Muscle of leg (tissue), 11 donors: ENCODE data around the gene CSTPP1. TPM values are rescaled to one million over a fixed set of nuclear protein-coding genes. Genes with fewer than 3 reads are reported as not detected.

Source experiments
- DNase-seq: peaks from one replicate; pipeline ENCODE4 v3.0.0; 2013
- H3K27ac ChIP-seq: one replicate; pipeline ENCODE4 v1.5.1; 2013; ENCODE audit warnings: mild to moderate bottlenecking, low read length, control low read depth
- H3K27me3 ChIP-seq: one replicate; pipeline ENCODE4 v1.6.1; 2013; ENCODE audit warnings: low read length; ENCODE audit not compliant: control insufficient read depth, insufficient read depth
- H3K36me3 ChIP-seq: one replicate; pipeline ENCODE4 v1.6.1; 2013; ENCODE audit warnings: low read length; ENCODE audit not compliant: control insufficient read depth, insufficient read depth
- H3K4me1 ChIP-seq: one replicate; pipeline ENCODE4 v1.6.1; 2013; ENCODE audit warnings: low read length; ENCODE audit not compliant: control insufficient read depth, insufficient read depth
- H3K4me3 ChIP-seq: one replicate; pipeline ENCODE4 v1.5.1; 2013; ENCODE audit warnings: low read length, control low read depth
- H3K9me3 ChIP-seq: replicated peaks from 2 replicates; pipeline ENCODE4 v1.6.1; 2013; ENCODE audit warnings: low read depth, low read length; ENCODE audit not compliant: control insufficient read depth
- WGBS: methylation state at CpG from one replicate; pipeline ENCODE4 v1.1.5; 2013; ENCODE audit warnings: missing lambda C conversion rate; ENCODE audit not compliant: insufficient coverage; 5-methylcytosine and 5-hydroxymethylcytosine counted together
- polyA plus RNA-seq, 8 donors: library from polyadenylated mRNA; unstranded; fragments of 120-200 nt; gene quantifications; one replicate each; pipeline versions ENCODE4 v1.2.1 to v1.2.3, GENCODE V29; 2013; ENCODE audit warnings: inconsistent platforms in 1 of 8, low replicate concordance in 1 of 8; ENCODE audit not compliant: insufficient read length in 8 of 8, insufficient read depth in 1 of 8
- total RNA-seq: library from RNA; stranded (reverse); fragments of 120-200 nt; gene quantifications from one replicate; pipeline ENCODE4 v1.2.4, GENCODE V29; 2013

CSTPP1 gene
- total and polyA plus RNA-seq, 9 donors, result 14.1 to 23.9 (median 23.1) TPM

DNA sequence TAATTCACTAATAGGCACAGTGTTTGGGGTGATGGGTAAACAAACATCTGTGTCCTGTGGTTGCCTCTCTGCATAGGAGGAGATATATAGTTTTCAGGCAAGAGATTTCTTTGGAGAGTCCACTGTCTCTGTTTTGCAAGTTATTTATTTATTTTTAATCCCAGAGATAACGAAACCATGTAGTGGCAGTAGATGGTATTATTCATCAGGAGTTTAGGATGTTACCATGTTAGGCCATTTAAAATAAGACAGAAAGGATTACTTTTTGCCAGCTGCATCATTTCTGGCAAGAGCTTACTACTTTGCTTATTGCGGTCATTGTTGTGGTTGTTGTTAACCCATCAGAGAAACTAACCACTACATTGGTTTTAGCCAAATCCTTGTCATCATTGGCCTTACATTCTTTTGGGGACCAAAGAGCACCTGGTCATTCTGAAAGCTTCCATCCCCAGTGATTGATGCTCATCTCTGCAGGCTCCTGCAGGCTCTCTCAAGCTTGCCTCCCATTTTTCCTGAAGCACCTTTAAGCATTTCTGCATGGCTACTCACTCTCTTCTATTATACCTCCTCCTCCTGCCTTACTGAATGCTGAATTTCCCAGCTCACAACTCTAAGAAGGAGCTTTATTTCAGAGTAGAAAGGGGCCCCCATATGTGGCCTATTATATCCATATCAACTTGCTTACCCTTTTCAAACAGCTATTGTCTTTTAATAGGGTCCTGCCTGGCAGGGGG lies 84.4 kb downstream of the CSTPP1 start:
- Histone ChIP-seq H3K4me1 (no peaks in the 10 kb centered on the region), H3K27ac (no peak overlapping the region), H3K9me3 (no peaks in the 10 kb centered on the region), H3K36me3 (no peaks in the 10 kb centered on the region), H3K4me3 (no peak overlapping the region), H3K27me3 (no peaks in the 10 kb centered on the region)
- no peak for DNase-seq
- WGBS, result no CpG with 5 or more reads among the region's 2 CpGs

DNA sequence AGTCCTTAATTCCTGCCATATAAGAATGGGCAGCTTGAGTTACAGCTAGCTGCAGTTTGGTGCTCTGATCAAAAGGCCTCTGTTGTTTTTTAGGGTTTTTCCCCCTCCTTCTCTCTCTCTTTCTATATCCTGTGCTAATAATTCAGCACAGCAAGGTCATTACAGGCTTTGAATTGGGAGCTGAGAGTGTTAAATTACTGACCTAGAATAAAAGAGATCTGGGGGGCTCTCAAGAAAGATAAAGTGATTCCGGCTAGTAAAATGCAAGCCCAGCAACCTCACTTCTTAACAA lies 84.9 kb downstream of the CSTPP1 start:
- H3K4me3 ChIP-seq, result no peak overlapping the region
- DNase-seq, result no peak
- H3K36me3 ChIP-seq, result no peaks in the 10 kb centered on the region
- H3K9me3 ChIP-seq, result no peaks in the 10 kb centered on the region
- no CpG with 5 or more reads among the region's 1 CpG for WGBS
- no peaks in the 10 kb centered on the region for H3K27me3 ChIP-seq
- no peak overlapping the region for H3K27ac ChIP-seq
- H3K4me1 ChIP-seq, result no peaks in the 10 kb centered on the region

DNA sequence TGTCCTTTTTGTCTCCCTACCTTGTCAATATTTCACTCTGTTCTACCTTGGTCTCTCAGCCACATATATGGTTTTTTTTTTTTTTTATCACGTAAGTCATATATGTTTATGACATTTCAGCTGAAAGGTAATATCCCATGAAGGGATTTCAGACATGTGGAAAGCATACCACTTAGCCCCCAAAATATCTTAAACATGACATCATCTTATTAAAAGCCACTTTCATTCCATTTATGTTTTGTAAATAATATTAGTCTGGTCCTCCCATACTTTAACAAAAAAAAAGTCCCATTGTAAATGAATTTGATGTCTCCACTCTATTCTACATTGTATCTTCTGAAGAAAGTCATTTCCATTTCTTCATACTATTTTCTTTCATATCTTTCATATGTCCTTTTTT lies 85.4 kb downstream of the CSTPP1 start:
- H3K36me3 ChIP-seq, result no peaks in the 10 kb centered on the region
- no peak overlapping the region for H3K4me3 ChIP-seq
- no peaks in the 10 kb centered on the region for H3K9me3 ChIP-seq
- DNase-seq, result no peak
- no peak overlapping the region for H3K27ac ChIP-seq
- no peaks in the 10 kb centered on the region for H3K4me1 ChIP-seq
- WGBS, result no CpG with 5 or more reads among the region's 1 CpG
- H3K27me3 ChIP-seq, result no peaks in the 10 kb centered on the region

DNA sequence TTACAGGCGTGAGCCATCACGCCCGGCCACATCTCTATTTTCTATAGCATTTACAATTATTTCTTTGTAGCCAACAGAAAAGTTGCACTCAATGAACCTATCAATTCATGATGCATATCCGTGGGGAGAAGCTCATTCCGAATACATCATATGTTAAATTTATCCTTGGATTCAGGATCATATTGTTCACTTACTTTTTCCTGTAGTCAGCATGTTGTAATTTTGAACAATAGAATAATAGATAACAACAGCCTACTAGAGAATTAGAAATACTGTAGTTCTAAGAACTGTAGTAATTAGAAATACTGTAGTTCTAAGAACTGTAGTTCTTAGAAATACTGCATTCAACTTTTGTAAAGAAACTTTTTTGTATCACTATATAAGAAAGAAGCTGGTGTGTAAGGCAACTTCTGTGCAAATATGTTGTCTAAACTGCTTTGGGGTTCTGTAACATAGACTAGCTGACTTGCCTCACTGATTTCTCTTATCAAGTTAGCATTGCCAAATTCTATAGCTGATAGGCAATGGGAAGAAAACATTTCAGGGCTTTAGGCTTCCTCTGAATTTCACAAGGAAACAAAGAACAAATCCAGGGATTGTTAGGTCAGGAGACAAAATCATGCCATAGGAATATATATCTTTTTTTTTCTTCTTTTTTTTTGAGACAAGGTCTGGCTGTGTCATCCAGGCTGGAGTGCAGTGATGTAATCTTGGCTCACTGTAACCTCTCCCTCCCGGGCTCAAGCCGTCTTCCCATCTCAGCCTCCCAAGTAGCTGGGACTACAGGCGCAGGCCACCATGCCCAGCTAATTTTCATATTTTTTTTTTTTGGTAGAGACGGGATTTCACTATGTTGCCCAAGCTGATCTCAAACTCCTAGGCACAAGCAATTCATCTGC lies 91.9 kb downstream of the CSTPP1 start:
- Histone ChIP-seq H3K9me3 (no peaks in the 10 kb centered on the region), H3K4me3 (no peak overlapping the region), H3K27ac (no peak overlapping the region), H3K36me3 (no peaks in the 10 kb centered on the region), H3K27me3 (no peaks in the 10 kb centered on the region), H3K4me1 (no peaks in the 10 kb centered on the region)
- peak; percentile 44 for DNase-seq
- 67% methylated on average over 3 of the region's 9 CpGs for WGBS

DNA sequence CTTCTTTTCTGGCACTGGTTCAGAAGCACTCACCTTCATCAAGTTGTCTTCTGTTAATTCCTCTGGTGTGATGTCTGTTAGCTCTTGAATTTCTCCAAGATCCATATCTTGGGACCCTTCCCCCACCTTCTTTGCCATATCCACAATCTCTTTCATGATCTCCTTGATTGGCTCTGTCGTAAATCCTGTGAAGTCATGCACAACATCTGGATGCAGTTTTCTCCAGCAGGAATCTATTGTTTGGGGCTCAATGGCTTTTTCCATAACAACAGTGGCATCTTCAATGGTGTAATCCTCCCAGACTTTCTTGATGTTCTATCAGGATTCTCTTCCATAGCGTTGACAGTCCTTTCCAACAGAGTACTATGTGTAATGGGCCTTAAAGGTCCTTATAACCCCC lies 96.9 kb downstream of the CSTPP1 start:
- DNase-seq, result no peak
- no peak overlapping the region for H3K27ac ChIP-seq
- no peaks in the 10 kb centered on the region for H3K4me1 ChIP-seq
- WGBS, result 80% methylated on average over 1 of the region's 2 CpGs
- no peaks in the 10 kb centered on the region for H3K9me3 ChIP-seq
- H3K36me3 ChIP-seq, result no peaks in the 10 kb centered on the region
- no peak overlapping the region for H3K4me3 ChIP-seq
- no peaks in the 10 kb centered on the region for H3K27me3 ChIP-seq

DNA sequence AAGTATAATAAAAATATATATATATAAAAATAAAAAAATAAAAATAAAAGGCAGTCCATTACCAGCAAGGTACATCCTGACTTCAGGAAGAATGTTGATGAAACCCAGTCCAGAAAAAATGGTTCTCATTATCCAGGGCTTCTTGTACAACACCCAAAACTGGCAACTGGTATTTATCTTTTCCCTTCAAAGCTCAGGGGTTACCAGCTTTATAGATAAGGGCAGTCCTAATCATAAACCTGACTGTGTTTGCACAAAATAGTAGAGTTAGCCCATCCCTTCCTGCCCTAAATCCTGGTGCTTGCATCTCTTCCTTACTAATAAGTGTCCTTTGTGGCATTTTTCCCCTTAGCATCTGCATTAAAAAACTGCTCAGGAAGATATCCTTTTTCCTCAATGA lies 97.5 kb downstream of the CSTPP1 start:
- no peak for DNase-seq
- H3K4me3 ChIP-seq, result no peak overlapping the region
- no peaks in the 10 kb centered on the region for H3K9me3 ChIP-seq
- H3K27ac ChIP-seq, result no peak overlapping the region
- no peaks in the 10 kb centered on the region for H3K4me1 ChIP-seq
- H3K27me3 ChIP-seq, result no peaks in the 10 kb centered on the region
- no peaks in the 10 kb centered on the region for H3K36me3 ChIP-seq

DNA sequence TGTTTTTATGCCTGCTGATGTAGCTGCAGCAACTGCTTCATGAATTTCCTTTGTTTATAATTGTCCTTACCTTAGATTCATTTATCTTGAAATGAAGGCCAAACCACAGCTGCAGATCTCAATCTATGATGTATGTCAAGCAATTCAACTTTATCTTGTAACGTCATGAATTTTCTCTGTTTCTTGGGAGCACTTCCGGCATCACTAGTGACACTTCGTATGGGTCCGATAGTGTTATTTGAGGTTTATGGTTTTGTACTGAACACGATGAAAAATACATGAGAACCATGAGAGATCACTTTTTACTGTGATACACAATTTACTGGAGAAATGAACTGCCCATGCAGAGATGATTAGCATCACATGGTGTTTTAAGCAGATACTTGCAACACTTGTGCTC lies 98.5 kb downstream of the CSTPP1 start:
- H3K27me3 ChIP-seq, result no peaks in the 10 kb centered on the region
- H3K9me3 ChIP-seq, result no peaks in the 10 kb centered on the region
- DNase-seq, result no peak
- no peaks in the 10 kb centered on the region for H3K4me1 ChIP-seq
- no peak overlapping the region for H3K27ac ChIP-seq
- H3K36me3 ChIP-seq, result no peaks in the 10 kb centered on the region
- no CpG with 5 or more reads among the region's 5 CpGs for whole genome bisulfite sequencing
- H3K4me3 ChIP-seq, result no peak overlapping the region

DNA sequence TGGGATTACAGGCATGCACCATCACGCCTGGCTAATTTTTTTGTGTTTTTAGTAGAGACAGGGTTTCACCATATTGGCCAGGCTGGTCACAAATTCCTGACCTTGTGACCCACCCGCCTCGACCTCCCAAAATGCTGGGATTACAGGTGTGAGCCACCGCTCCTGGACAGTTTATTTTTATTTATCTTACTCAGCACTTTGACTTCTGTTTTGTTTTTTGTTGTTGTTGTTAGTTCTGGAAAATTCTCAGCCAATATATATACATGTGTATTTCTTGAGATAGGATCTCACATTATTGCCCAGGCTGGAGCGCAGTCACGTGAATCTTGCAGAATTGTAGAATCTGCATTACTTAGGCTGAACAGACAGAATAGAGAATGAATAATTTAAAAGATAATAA lies 107.6 kb downstream of the CSTPP1 start:
- H3K27me3 ChIP-seq, result no peaks in the 10 kb centered on the region
- H3K9me3 ChIP-seq, result no peaks in the 10 kb centered on the region
- WGBS, result no CpG with 5 or more reads among the region's 6 CpGs
- no peak overlapping the region for H3K27ac ChIP-seq
- H3K36me3 ChIP-seq, result no peaks in the 10 kb centered on the region
- H3K4me3 ChIP-seq, result no peak overlapping the region
- H3K4me1 ChIP-seq, result no peaks in the 10 kb centered on the region
- DNase-seq, result no peak

DNA sequence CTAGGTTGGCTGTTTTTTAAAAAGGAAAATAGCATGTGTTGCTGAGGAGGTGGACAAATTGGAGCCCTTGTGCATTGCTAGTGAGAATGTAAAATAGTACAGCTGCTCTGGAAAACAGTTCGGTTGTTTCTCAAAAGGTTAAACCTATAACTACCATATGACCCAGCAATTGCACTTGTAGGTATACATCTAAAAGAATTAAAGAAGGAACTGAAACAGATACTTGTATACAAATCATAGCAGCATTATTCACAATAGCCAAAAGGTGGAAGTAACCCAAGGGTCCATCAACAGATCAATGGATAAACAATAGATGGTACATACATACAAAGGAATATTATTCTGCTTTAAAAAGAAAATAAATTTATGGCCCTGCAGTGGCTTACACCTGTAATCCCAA lies 111.4 kb downstream of the CSTPP1 start:
- WGBS, result no CpG with 5 or more reads among the region's 1 CpG
- peaks cover 3% of the 10 kb centered on the region for H3K4me1 ChIP-seq
- no peak for DNase-seq
- no peaks in the 10 kb centered on the region for H3K9me3 ChIP-seq
- no peak overlapping the region for H3K27ac ChIP-seq
- H3K36me3 ChIP-seq, result no peaks in the 10 kb centered on the region
- no peak overlapping the region for H3K4me3 ChIP-seq
- no peaks in the 10 kb centered on the region for H3K27me3 ChIP-seq

DNA sequence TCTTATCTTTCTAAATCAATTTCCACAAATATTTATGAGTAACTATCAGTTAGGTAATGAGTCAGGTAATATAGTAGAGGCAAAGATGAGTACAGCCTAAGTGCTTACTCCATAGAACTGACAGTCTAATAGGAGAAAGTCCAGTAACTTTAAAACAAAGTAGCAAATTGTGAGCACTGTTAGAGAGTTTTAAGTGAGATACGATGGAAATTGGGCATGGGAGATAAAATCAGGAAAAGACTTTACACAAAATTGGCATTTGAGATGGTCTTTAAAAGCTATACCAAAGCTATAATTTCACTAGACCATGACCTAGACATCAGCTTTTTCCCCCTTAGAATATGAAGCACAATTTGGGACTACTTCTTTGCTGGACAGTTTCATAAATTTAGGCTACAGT lies 113.7 kb downstream of the CSTPP1 start:
- H3K27ac ChIP-seq, result no peak overlapping the region
- no CpG with 5 or more reads among the region's 1 CpG for WGBS
- H3K4me3 ChIP-seq, result no peak overlapping the region

More for the DNA sequence above, 113.7 kb downstream of the CSTPP1 start:
- no peaks in the 10 kb centered on the region for H3K27me3 ChIP-seq
- peaks cover 3% of the 10 kb centered on the region for H3K4me1 ChIP-seq
- H3K9me3 ChIP-seq, result no peaks in the 10 kb centered on the region
- DNase-seq, result no peak
- peaks cover 3% of the 10 kb centered on the region for H3K36me3 ChIP-seq
